Kidney epithelial cell (primary cell): Measurements from ENCODE around the gene DPP3. TPM values are rescaled to one million over a fixed set of nuclear protein-coding genes. Genes with fewer than 3 reads are reported as not detected.

ENCODE experiments used
- DNase-seq: peaks from one replicate; pipeline ENCODE4 v3.0.0-alpha.2; 2010; ENCODE audit warnings: low read depth
- H3K27me3 ChIP-seq: 2 replicates; pipeline ENCODE4 v1.6.0; 2011; ENCODE audit warnings: low read length; ENCODE audit not compliant: control insufficient read depth, insufficient read depth
- H3K36me3 ChIP-seq: 2 replicates; pipeline ENCODE4 v1.5.1; 2011; ENCODE audit warnings: low read length; ENCODE audit not compliant: control insufficient read depth, insufficient read depth
- H3K4me3 ChIP-seq: 2 replicates; pipeline ENCODE4 v1.5.1; 2011; ENCODE audit warnings: low read depth, mild to moderate bottlenecking, control low read depth, low read length
- CTCF ChIP-seq: IDR thresholded peaks from 2 replicates; pipeline ENCODE4 v1.5.1; 2011; ENCODE audit warnings: mild to moderate bottlenecking, moderate library complexity, low read length, control low read depth, inconsistent platforms; ENCODE audit not compliant: insufficient read depth, poor library complexity, severe bottlenecking
- total RNA-seq: library from RNA; depleted of rRNA; stranded (reverse); fragments of >200 nt; gene quantifications from 2 replicates; pipeline ENCODE4 v1.2.3, GENCODE V29; 2015

Gene DPP3
- total RNA-seq, 1 donor from 2014 or later = 84.6 TPM

- no peak for TF ChIP-seq CTCF
- Histone ChIP-seq H3K4me3 (peak within 1 kb of the TSS; percentile 87), H3K27me3 (no peaks in the 10 kb centered on the region), H3K36me3 (no peaks in the 10 kb centered on the region)
- no peak for DNase-seq
Observed at GRCh38 chr11:66510271-66510989, 30.2 kb downstream of the DPP3 start, which contains the start of gene BBS1. Gene BBS1 (plus strand): TSS chr11:66510635. CDS start chr11:66510660, 25 bp downstream.

- Histone ChIP-seq H3K27me3 (no peaks in the 10 kb centered on the region), H3K36me3 (no peaks in the 10 kb centered on the region), H3K4me3 (peak overlapping the region; percentile 87)
- DNase-seq = no peak
- TF ChIP-seq CTCF = no peak
Observed at GRCh38 chr11:66510990-66511339, 30.7 kb downstream of the DPP3 start.

- DNase-seq = no peak
- Histone ChIP-seq H3K27me3 (no peaks in the 10 kb centered on the region), H3K4me3 (no peak overlapping the region), H3K36me3 (no peaks in the 10 kb centered on the region)
- no peak for TF ChIP-seq CTCF
Observed at GRCh38 chr11:66523611-66524010, 43.4 kb downstream of the DPP3 start.

DNA sequence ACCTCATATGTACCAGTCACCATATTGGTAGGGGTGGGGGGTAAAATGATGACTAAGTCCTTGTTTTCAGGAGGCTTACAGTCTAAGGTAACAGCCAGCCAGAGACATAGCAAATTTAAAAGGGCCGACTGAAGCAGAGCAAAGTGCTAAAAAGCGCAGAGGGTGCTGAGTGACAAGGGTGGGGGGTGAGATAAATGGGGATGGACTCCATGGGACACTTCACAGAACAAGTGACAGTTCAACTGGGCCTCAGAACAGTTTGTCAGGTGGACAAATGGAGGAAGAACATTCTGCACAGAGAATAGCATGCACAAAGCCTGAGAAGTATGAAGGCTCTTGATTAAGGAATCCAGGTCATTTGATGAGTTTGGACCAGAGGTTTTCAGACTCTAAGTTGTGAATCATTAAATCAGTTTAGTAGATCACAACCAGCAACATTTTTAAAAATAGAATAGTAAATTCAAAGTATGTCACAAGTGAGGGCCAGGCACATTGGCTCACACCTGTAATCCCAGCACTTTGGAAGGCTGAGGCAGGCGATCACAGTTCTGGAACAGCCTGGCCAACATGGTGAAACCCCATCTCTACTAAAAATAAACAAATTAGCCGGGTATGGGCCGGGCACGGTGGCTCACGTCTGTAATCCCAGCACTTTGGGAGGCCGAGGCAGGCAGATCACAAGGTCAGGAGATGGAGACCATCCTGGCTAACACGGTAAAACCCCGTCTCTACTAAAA lies 44.2 kb downstream of the DPP3 start:
- no peaks in the 10 kb centered on the region for H3K36me3 ChIP-seq
- H3K27me3 ChIP-seq = no peaks in the 10 kb centered on the region
- no peak for TF ChIP-seq CTCF
- no peak for DNase-seq
- no peak overlapping the region for H3K4me3 ChIP-seq

GRCh38 chr11:66529069-66529468 lies 48.8 kb downstream of the DPP3 start:
- DNase-seq = no peak
- Histone ChIP-seq H3K36me3 (no peaks in the 10 kb centered on the region), H3K27me3 (no peaks in the 10 kb centered on the region), H3K4me3 (no peak overlapping the region)
- TF ChIP-seq CTCF = no peak
